ENCODE measurements around the gene NDUFB11. TPM values are rescaled to one million over a fixed set of nuclear protein-coding genes. Genes with fewer than 3 reads are reported as not detected.

Gene NDUFB11
- total RNA-seq, 4 donors from 2014 or later: 105 to 172 (median 168) TPM

GRCh38 chrX:47174376-47174775 is 29.9 kb upstream of the NDUFB11 start:
- Histone ChIP-seq H3K27ac (no peak overlapping the region), H3K9me3 (no peaks in the 10 kb centered on the region), H3K4me3 (no peak overlapping the region), H3K36me3 (peaks cover 0 to 49% of the 10 kb centered on the region in 2 donors), H3K4me1 (no peaks in the 10 kb centered on the region), H3K27me3 (no peaks in the 10 kb centered on the region)
- no peak for TF ChIP-seq POLR2A (IDR thresholded peaks at IDR 0.05)
- TF ChIP-seq CTCF (IDR thresholded peaks at IDR 0.05 in 4 of 5, conservative IDR thresholded peaks at IDR 0.05 in 1 of 5): no peak
- in situ Hi-C loops (cut with MboI; ENCODE audit: low sequenced_read_pairs in 4 of 4): no loop called here
- intact Hi-C loops (cut with DNase I; ENCODE audit: low total_unique reads): no loop called here
- ATAC-seq (no peak), DNase-seq (no peak)

DNA sequence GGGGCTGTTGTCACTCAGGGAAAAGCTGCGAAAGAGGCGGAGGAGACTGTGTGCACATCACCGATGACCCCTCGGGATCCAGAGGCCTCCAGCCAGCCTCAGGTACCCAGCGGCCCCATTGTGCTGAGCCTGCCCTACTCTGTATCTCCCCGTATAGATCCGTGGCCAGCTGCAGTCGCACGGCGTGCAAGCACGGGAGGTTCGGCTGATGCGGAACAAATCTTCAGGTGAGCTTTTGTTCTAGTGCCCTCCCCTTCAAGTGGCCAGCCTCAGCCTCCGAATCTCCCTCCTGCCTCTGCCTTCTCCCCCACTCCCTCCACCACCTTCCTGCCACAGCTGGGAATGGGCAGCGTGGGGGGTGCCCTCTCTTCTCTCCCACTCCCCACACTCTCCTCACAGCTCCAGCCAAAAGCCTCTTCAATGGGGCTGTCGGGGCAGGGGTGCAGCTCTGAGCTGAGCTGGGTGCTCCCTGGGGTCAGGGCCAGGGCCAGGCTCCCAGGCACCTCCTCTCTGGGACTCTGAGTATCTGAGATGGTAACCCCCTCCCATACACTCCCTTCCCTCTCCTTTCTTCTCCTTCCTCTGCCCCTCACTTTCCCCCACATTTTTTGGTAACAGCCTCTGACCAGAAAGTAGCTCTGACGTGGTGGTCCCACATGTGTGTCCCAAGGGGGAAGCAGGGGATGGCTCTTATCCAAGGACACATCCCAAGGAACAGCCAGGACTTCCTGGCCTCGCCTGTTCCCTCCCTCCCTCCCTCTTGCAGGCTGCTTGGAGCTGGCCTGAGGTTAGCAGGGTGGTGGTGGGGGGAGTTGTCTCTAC is 28.7 kb upstream of the NDUFB11 start:
- in situ Hi-C loops (cut with MboI; ENCODE audit: low sequenced_read_pairs in 4 of 4) (no loop called here), intact Hi-C loops (cut with DNase I; ENCODE audit: low total_unique reads) (no loop called here)
- no peak for TF ChIP-seq CTCF (IDR thresholded peaks at IDR 0.05 in 4 of 5, conservative IDR thresholded peaks at IDR 0.05 in 1 of 5)
- no peak for TF ChIP-seq POLR2A (IDR thresholded peaks at IDR 0.05)
- peaks cover 0 to 51% of the 10 kb centered on the region in 2 donors for H3K36me3 ChIP-seq
- DNase-seq (no peak), ATAC-seq (no peak)
- no peak overlapping the region for H3K4me3 ChIP-seq
- H3K9me3 ChIP-seq: no peaks in the 10 kb centered on the region
- no peaks in the 10 kb centered on the region for H3K27me3 ChIP-seq
- H3K4me1 ChIP-seq: no peaks in the 10 kb centered on the region
- H3K27ac ChIP-seq: no peak overlapping the region

DNA sequence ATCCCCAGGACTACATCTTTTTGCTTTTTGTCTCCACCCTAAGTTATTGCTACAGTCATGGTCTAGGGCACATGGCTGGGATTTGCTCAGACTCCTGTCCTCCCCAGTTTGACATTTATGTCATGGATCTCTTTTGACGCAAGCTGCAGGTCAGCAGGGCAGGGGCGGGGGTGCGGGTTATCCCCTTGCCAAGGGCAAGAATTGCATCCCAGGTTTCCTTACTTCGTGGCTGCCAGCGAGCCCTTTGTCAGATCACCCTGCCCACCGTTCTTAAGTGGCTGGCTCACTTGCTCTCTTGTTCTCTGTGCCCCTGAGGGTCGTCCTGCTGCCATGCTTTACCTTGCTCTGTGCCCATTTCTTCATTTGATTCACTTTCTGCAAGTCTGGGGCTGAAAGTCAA is 28.0 kb upstream of the NDUFB11 start:
- H3K27ac ChIP-seq: no peak overlapping the region
- H3K36me3 ChIP-seq: peaks cover 0 to 51% of the 10 kb centered on the region in 2 donors
- no peak overlapping the region for H3K4me3 ChIP-seq
- H3K9me3 ChIP-seq: no peaks in the 10 kb centered on the region
- ATAC-seq (no peak), DNase-seq (no peak)
- intact Hi-C loops (cut with DNase I; ENCODE audit: low total_unique reads) (no loop called here), in situ Hi-C loops (cut with MboI; ENCODE audit: low sequenced_read_pairs in 4 of 4) (no loop called here)
- H3K4me1 ChIP-seq: no peaks in the 10 kb centered on the region
- no peak for TF ChIP-seq POLR2A (IDR thresholded peaks at IDR 0.05)
- no peak for TF ChIP-seq CTCF (IDR thresholded peaks at IDR 0.05 in 4 of 5, conservative IDR thresholded peaks at IDR 0.05 in 1 of 5)
- no peaks in the 10 kb centered on the region for H3K27me3 ChIP-seq

GRCh38 chrX:47171996-47172395 is 27.5 kb upstream of the NDUFB11 start:
- intact Hi-C loops (cut with DNase I; ENCODE audit: low total_unique reads) (no loop called here), in situ Hi-C loops (cut with MboI; ENCODE audit: low sequenced_read_pairs in 4 of 4) (no loop called here)
- no peaks in the 10 kb centered on the region for H3K4me1 ChIP-seq
- DNase-seq (no peak), ATAC-seq (no peak)
- no peak for TF ChIP-seq POLR2A (IDR thresholded peaks at IDR 0.05)
- no peak for TF ChIP-seq CTCF (IDR thresholded peaks at IDR 0.05 in 4 of 5, conservative IDR thresholded peaks at IDR 0.05 in 1 of 5)
- H3K9me3 ChIP-seq: no peaks in the 10 kb centered on the region
- H3K36me3 ChIP-seq: peaks cover 0 to 45% of the 10 kb centered on the region in 2 donors
- no peak overlapping the region for H3K4me3 ChIP-seq
- no peaks in the 10 kb centered on the region for H3K27me3 ChIP-seq
- no peak overlapping the region for H3K27ac ChIP-seq
